ENCODE data around the gene NRP1. TPM values are rescaled to one million over a fixed set of nuclear protein-coding genes. Genes with fewer than 3 reads are reported as not detected.

Gene NRP1
- polyA plus RNA-seq, 2 donors = 2.6 to 4.6 TPM

DNA sequence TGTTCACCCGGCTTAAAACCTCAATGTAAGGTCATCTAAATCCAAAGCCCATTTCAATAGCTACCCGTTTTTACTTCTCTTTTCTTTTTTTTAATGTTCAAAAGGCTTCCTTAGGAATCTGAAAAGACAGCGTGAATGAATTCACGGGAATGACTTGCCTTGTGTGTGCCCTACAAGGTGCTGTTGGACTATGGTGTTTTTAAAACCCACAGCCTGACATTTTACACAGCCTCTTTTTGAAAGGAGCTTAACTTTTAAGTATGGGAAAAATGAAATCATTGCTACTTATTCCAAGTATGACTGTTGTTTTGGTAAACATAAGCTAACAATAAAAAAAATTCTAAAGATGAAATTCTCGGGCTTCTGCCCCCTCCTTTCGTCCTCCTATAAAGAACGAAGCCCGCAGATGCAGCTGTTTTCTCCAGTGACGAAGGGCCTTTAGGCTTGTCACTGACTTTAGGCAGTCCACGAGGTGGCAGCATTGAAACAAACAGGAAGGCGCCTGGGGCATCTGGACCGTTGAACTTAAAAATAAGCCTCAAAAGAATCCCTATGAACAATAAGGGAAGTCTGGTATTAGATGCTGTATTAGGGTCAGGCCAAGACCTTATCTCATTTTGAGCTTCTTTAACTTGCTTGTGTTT lies 141.3 kb downstream of the NRP1 start:
- H3K4me1 ChIP-seq (ENCODE audit: control insufficient read depth in 2 of 2, insufficient read depth in 2 of 2, low read length in 1 of 2) = peaks cover 0 to 2% of the 10 kb centered on the region in 2 donors
- WGBS, 2 donors = 23 to 24% methylated on average over 12 of the region's 12 CpGs
- H3K27me3 ChIP-seq (ENCODE audit: control insufficient read depth in 1 of 2, insufficient read depth in 2 of 2, low read length in 2 of 2) = no peaks in the 10 kb centered on the region
- H3K36me3 ChIP-seq (ENCODE audit: control insufficient read depth in 2 of 2, insufficient read depth in 2 of 2, low read length in 1 of 2) = no peaks in the 10 kb centered on the region
- H3K4me3 ChIP-seq (ENCODE audit: low read depth in 1 of 2, low read length in 2 of 2) = no peak overlapping the region
- no peaks in the 10 kb centered on the region for H3K9me3 ChIP-seq (ENCODE audit: control insufficient read depth in 2 of 2, insufficient read depth in 1 of 2, low read depth in 1 of 2, low read length in 1 of 2)
- no peak overlapping the region for H3K27ac ChIP-seq (ENCODE audit: low read depth in 2 of 2, low read length in 1 of 2)

DNA sequence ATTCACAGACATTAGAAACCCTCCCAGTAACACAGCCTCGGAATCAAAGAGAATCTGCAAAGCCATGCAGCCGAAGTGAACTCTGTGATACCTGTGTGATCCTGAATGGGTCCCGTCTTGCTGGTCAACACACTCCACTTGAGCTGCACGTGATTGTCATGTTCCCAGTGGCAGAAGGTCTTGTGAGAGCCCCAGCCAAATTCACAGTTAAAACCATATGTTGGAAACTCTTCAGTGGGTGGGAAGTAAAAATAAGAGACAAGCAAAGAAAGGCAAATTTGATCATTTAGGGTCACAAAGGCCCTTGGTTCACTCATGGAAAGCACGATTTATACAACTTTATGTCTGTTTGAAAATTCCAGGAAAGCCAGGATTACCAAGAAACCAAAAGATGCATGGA lies 142.3 kb downstream of the NRP1 start:
- H3K4me1 ChIP-seq (ENCODE audit: control insufficient read depth in 2 of 2, insufficient read depth in 2 of 2, low read length in 1 of 2) = peaks cover 0 to 2% of the 10 kb centered on the region in 2 donors
- H3K36me3 ChIP-seq (ENCODE audit: control insufficient read depth in 2 of 2, insufficient read depth in 2 of 2, low read length in 1 of 2) = no peaks in the 10 kb centered on the region
- no peaks in the 10 kb centered on the region for H3K9me3 ChIP-seq (ENCODE audit: control insufficient read depth in 2 of 2, insufficient read depth in 1 of 2, low read depth in 1 of 2, low read length in 1 of 2)
- H3K27me3 ChIP-seq (ENCODE audit: control insufficient read depth in 1 of 2, insufficient read depth in 2 of 2, low read length in 2 of 2) = no peaks in the 10 kb centered on the region
- WGBS, 2 donors = 86 to 87% methylated on average over 5 of the region's 5 CpGs
- H3K4me3 ChIP-seq (ENCODE audit: low read depth in 1 of 2, low read length in 2 of 2) = no peak overlapping the region
- no peak overlapping the region for H3K27ac ChIP-seq (ENCODE audit: low read depth in 2 of 2, low read length in 1 of 2)

DNA sequence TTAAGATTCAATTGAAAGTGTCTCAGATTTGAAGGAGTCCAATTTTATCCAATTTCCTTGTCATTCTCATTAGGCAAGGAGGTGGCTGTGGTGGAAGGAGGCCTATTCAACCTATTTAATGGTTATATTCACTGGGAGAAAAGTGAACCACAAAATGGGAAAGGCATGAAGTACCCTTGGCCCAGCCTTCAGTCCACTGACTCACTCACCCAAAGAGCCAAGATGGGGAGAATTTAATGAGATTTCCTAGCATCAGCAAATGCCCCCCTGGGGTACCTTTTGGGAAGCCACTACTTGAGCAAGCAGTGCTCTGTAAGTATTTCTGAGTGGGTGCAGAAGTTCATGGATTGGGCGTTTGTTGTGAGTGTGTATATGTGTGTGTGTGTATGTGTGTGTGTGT lies 144.1 kb downstream of the NRP1 start:
- Histone ChIP-seq H3K27me3 (ENCODE audit: control insufficient read depth in 1 of 2, insufficient read depth in 2 of 2, low read length in 2 of 2) (no peaks in the 10 kb centered on the region), H3K36me3 (ENCODE audit: control insufficient read depth in 2 of 2, insufficient read depth in 2 of 2, low read length in 1 of 2) (peaks cover 0 to 4% of the 10 kb centered on the region in 2 donors), H3K4me3 (ENCODE audit: low read depth in 1 of 2, low read length in 2 of 2) (no peak overlapping the region), H3K9me3 (ENCODE audit: control insufficient read depth in 2 of 2, insufficient read depth in 1 of 2, low read depth in 1 of 2, low read length in 1 of 2) (no peaks in the 10 kb centered on the region), H3K4me1 (ENCODE audit: control insufficient read depth in 2 of 2, insufficient read depth in 2 of 2, low read length in 1 of 2) (no peaks in the 10 kb centered on the region), H3K27ac (ENCODE audit: low read depth in 2 of 2, low read length in 1 of 2) (no peak overlapping the region)
- 83 to 96% methylated on average over 1 of the region's 1 CpG for WGBS, 2 donors

DNA sequence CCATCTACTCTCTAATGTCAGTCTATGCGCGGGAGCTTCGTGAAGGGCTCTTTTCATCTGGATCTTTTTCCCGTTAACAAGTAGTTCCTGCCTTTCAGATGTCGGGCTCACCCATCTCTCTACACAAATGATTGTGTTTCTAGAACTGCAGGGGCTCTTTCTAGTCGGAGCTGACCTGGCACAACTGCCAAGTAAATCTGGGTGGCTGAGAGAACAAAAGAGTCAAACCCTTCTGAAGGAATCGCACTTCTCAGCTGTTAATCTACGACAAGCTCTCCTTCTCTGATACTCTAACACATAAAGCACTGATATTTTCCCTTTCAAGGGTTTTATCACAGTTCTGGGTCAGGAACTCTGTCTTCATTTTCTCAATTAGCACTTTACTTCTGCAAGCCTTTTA lies 144.7 kb downstream of the NRP1 start:
- no peak overlapping the region for H3K27ac ChIP-seq (ENCODE audit: low read depth in 2 of 2, low read length in 1 of 2)
- H3K4me1 ChIP-seq (ENCODE audit: control insufficient read depth in 2 of 2, insufficient read depth in 2 of 2, low read length in 1 of 2) = no peaks in the 10 kb centered on the region
- no peaks in the 10 kb centered on the region for H3K9me3 ChIP-seq (ENCODE audit: control insufficient read depth in 2 of 2, insufficient read depth in 1 of 2, low read depth in 1 of 2, low read length in 1 of 2)
- 86 to 89% methylated on average over 8 of the region's 8 CpGs for WGBS, 2 donors
- H3K27me3 ChIP-seq (ENCODE audit: control insufficient read depth in 1 of 2, insufficient read depth in 2 of 2, low read length in 2 of 2) = no peaks in the 10 kb centered on the region
- H3K36me3 ChIP-seq (ENCODE audit: control insufficient read depth in 2 of 2, insufficient read depth in 2 of 2, low read length in 1 of 2) = peaks cover 0 to 4% of the 10 kb centered on the region in 2 donors
- no peak overlapping the region for H3K4me3 ChIP-seq (ENCODE audit: low read depth in 1 of 2, low read length in 2 of 2)

DNA sequence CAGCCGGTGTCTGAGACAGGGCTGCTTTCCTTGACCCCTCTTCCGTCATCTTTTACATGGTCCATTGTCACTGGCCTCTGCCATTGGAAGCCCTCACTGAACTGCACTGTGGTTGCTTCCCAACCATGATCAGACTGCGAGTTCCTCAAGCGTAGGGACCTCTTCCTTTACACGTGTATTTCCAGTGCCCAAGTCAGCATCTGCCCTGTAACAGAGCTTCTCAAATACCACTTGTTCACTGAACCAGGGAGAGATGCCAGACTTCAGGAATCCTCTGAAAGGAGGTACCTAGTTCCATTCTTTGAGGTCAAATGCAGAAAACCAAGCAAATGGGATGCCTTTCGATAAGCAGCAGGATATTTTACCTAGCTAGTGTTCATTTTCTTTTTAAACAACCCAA lies 145.1 kb downstream of the NRP1 start:
- Histone ChIP-seq H3K27ac (ENCODE audit: low read depth in 2 of 2, low read length in 1 of 2) (no peak overlapping the region), H3K9me3 (ENCODE audit: control insufficient read depth in 2 of 2, insufficient read depth in 1 of 2, low read depth in 1 of 2, low read length in 1 of 2) (no peaks in the 10 kb centered on the region), H3K4me1 (ENCODE audit: control insufficient read depth in 2 of 2, insufficient read depth in 2 of 2, low read length in 1 of 2) (no peaks in the 10 kb centered on the region), H3K36me3 (ENCODE audit: control insufficient read depth in 2 of 2, insufficient read depth in 2 of 2, low read length in 1 of 2) (peaks cover 0 to 4% of the 10 kb centered on the region in 2 donors), H3K27me3 (ENCODE audit: control insufficient read depth in 1 of 2, insufficient read depth in 2 of 2, low read length in 2 of 2) (no peaks in the 10 kb centered on the region), H3K4me3 (ENCODE audit: low read depth in 1 of 2, low read length in 2 of 2) (no peak overlapping the region)
- 89 to 92% methylated on average over 6 of the region's 6 CpGs for WGBS, 2 donors

DNA sequence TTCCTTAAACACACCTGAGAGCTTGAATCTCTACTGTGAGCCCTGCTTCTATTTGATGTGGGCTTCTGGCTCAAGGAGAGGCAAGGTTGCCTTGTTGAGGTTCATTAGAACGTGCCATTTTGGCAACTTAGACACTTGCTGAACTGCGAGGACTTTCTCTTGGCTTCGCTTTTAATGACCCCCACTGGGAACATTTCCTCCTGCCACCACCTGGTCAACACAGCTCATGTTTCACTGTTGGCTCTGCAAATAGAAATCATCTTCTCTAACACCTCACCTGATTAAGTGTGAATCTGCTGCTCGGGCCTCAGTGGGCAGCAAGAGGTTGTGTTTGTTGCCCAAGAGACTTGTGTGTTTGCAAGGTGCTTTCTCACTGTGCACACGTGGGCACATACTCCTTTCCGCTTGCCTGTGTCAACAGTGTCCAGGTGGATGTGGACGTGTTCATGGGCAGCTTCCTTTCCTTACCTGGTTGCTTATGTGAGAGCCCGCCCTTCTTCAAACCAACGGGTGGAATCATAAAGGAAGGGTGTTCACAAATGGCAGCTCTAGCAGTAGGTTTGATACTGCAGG lies 147.0 kb downstream of the NRP1 start:
- WGBS, 2 donors = 77 to 81% methylated on average over 9 of the region's 9 CpGs

DNA sequence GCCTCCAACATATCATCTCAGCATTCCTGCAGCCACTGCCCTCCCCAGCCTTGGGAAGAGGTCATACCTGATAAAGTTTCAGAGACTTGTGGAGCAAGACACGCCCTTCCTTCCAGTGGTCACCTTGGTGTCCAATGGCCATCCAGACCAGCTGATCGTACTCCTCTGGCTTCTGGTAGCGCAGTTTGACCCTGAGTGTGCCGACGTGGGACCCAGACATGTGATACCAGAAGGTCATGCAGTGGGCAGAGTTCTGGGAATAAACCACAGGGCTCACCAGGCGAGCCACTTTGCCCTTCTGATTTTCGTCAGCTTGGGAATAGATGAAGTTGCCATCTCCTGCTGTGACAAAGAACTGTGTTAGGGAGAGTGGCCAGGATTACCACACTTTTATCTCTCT lies 148.3 kb downstream of the NRP1 start:
- Histone ChIP-seq H3K27me3 (ENCODE audit: control insufficient read depth in 1 of 2, insufficient read depth in 2 of 2, low read length in 2 of 2) (no peaks in the 10 kb centered on the region), H3K36me3 (ENCODE audit: control insufficient read depth in 2 of 2, insufficient read depth in 2 of 2, low read length in 1 of 2) (peaks cover 0 to 6% of the 10 kb centered on the region in 2 donors), H3K27ac (ENCODE audit: low read depth in 2 of 2, low read length in 1 of 2) (no peak overlapping the region), H3K9me3 (ENCODE audit: control insufficient read depth in 2 of 2, insufficient read depth in 1 of 2, low read depth in 1 of 2, low read length in 1 of 2) (no peaks in the 10 kb centered on the region), H3K4me1 (ENCODE audit: control insufficient read depth in 2 of 2, insufficient read depth in 2 of 2, low read length in 1 of 2) (no peaks in the 10 kb centered on the region), H3K4me3 (ENCODE audit: low read depth in 1 of 2, low read length in 2 of 2) (no peak overlapping the region)
- WGBS, 2 donors = 88 to 93% methylated on average over 7 of the region's 7 CpGs

More for the DNA sequence above, 147.0 kb downstream of the NRP1 start:
- H3K27ac ChIP-seq (ENCODE audit: low read depth in 2 of 2, low read length in 1 of 2) = no peak overlapping the region
- no peak overlapping the region for H3K4me3 ChIP-seq (ENCODE audit: low read depth in 1 of 2, low read length in 2 of 2)
- H3K4me1 ChIP-seq (ENCODE audit: control insufficient read depth in 2 of 2, insufficient read depth in 2 of 2, low read length in 1 of 2) = no peaks in the 10 kb centered on the region
- no peaks in the 10 kb centered on the region for H3K27me3 ChIP-seq (ENCODE audit: control insufficient read depth in 1 of 2, insufficient read depth in 2 of 2, low read length in 2 of 2)
- H3K36me3 ChIP-seq (ENCODE audit: control insufficient read depth in 2 of 2, insufficient read depth in 2 of 2, low read length in 1 of 2) = peaks cover 0 to 4% of the 10 kb centered on the region in 2 donors
- H3K9me3 ChIP-seq (ENCODE audit: control insufficient read depth in 2 of 2, insufficient read depth in 1 of 2, low read depth in 1 of 2, low read length in 1 of 2) = no peaks in the 10 kb centered on the region

DNA sequence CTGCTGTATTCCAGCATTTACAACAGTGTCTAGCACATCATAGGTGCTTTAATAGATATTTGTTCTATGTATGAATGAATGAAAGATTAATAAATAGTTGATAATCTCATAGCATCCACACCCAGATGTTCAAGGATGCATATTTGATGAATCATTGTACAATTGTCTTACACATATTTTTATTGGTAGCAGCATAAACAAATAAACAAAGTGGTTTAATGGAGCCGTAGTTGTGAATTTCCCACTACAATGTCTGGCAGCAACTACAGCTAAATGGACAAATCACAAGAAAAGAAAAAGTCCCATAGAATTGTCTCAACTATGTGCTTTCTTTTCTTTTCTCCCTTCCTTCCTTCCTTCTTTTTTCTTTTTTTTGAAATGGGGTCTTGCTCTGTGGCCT lies 150.8 kb downstream of the NRP1 start:
- no peak overlapping the region for H3K27ac ChIP-seq (ENCODE audit: low read depth in 2 of 2, low read length in 1 of 2)
- H3K36me3 ChIP-seq (ENCODE audit: control insufficient read depth in 2 of 2, insufficient read depth in 2 of 2, low read length in 1 of 2) = peaks cover 0 to 6% of the 10 kb centered on the region in 2 donors
- WGBS, 2 donors = 67 to 79% methylated on average over 1 of the region's 1 CpG
- no peak overlapping the region for H3K4me3 ChIP-seq (ENCODE audit: low read depth in 1 of 2, low read length in 2 of 2)
- no peaks in the 10 kb centered on the region for H3K4me1 ChIP-seq (ENCODE audit: control insufficient read depth in 2 of 2, insufficient read depth in 2 of 2, low read length in 1 of 2)
- H3K9me3 ChIP-seq (ENCODE audit: control insufficient read depth in 2 of 2, insufficient read depth in 1 of 2, low read depth in 1 of 2, low read length in 1 of 2) = no peaks in the 10 kb centered on the region
- H3K27me3 ChIP-seq (ENCODE audit: control insufficient read depth in 1 of 2, insufficient read depth in 2 of 2, low read length in 2 of 2) = no peaks in the 10 kb centered on the region

DNA sequence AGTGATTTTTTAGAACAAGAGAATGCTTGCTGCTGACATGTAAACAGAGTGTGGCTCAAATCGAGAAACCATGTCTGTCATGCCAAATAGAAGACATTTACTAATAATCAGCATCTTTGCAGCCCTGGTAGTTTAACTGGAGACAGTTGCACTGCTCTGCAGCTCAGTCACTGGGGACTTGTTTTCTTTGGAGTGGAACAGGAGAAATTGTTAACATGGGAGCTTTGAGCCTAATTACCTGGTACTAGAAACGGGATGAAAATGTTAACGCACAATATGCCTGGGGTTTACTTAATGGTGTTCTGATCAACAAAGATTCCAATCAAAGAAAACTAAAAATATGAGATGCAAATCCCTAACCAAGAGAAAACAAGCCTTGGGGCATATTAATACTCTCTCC lies 153.5 kb downstream of the NRP1 start:
- H3K27me3 ChIP-seq (ENCODE audit: control insufficient read depth in 1 of 2, insufficient read depth in 2 of 2, low read length in 2 of 2) = no peaks in the 10 kb centered on the region
- H3K4me1 ChIP-seq (ENCODE audit: control insufficient read depth in 2 of 2, insufficient read depth in 2 of 2, low read length in 1 of 2) = no peaks in the 10 kb centered on the region
- 73 to 79% methylated on average over 3 of the region's 3 CpGs for WGBS, 2 donors
- H3K36me3 ChIP-seq (ENCODE audit: control insufficient read depth in 2 of 2, insufficient read depth in 2 of 2, low read length in 1 of 2) = peaks cover 0 to 2% of the 10 kb centered on the region in 2 donors
- H3K9me3 ChIP-seq (ENCODE audit: control insufficient read depth in 2 of 2, insufficient read depth in 1 of 2, low read depth in 1 of 2, low read length in 1 of 2) = no peaks in the 10 kb centered on the region
- H3K4me3 ChIP-seq (ENCODE audit: low read depth in 1 of 2, low read length in 2 of 2) = no peak overlapping the region
- no peak overlapping the region for H3K27ac ChIP-seq (ENCODE audit: low read depth in 2 of 2, low read length in 1 of 2)

DNA sequence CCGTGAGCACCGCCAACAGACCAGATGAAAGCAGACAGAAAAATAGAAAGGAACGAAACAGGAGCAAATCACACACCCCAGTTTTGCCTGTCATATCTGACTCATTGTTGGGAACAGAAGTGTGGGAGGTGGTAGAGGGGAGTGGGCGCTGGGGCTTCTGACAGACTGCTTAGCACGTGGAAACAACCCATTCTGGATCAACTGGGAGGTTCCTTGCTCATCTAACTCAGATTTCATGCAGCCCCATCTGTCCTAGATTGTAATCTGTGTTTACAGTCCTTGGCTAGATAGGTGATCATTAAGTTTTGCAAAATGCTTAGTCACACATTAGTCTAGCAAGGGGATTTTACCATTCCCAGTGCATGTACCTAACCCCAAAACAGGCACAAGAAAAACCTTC lies 154.1 kb downstream of the NRP1 start:
- H3K27ac ChIP-seq (ENCODE audit: low read depth in 2 of 2, low read length in 1 of 2) = no peak overlapping the region
- no peaks in the 10 kb centered on the region for H3K27me3 ChIP-seq (ENCODE audit: control insufficient read depth in 1 of 2, insufficient read depth in 2 of 2, low read length in 2 of 2)
- H3K36me3 ChIP-seq (ENCODE audit: control insufficient read depth in 2 of 2, insufficient read depth in 2 of 2, low read length in 1 of 2) = peaks cover 0 to 2% of the 10 kb centered on the region in 2 donors
- no peaks in the 10 kb centered on the region for H3K4me1 ChIP-seq (ENCODE audit: control insufficient read depth in 2 of 2, insufficient read depth in 2 of 2, low read length in 1 of 2)
- H3K9me3 ChIP-seq (ENCODE audit: control insufficient read depth in 2 of 2, insufficient read depth in 1 of 2, low read depth in 1 of 2, low read length in 1 of 2) = no peaks in the 10 kb centered on the region
- no peak overlapping the region for H3K4me3 ChIP-seq (ENCODE audit: low read depth in 1 of 2, low read length in 2 of 2)
- WGBS, 2 donors = 78 to 85% methylated on average over 5 of the region's 5 CpGs

Measured in esophagus (tissue), 2 donors.